Measurements from ENCODE around the gene CREM.

Gene CREM

DNA sequence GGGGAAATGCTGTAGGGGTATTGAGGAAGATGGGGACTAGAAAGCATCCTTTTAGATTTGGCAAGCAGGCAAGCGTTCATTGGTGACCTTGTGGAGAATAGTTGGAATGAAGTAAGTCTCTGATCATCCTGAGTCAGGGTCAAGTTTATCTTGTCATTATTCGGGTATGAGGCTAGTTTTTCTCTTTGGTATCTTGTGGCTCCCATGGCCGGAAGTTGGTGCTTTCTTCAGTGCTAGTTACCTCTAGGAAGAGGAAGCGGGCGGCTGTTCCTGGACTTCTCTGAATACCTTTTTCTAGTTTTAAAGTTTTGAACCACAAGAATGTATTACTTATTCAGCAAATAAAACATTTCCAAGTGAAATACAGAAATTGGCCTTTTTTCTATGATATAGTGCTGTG is 9.2 kb downstream of the CREM start:
- no peak for DNase-seq (ENCODE audit: low read depth in 3 of 3)

DNA sequence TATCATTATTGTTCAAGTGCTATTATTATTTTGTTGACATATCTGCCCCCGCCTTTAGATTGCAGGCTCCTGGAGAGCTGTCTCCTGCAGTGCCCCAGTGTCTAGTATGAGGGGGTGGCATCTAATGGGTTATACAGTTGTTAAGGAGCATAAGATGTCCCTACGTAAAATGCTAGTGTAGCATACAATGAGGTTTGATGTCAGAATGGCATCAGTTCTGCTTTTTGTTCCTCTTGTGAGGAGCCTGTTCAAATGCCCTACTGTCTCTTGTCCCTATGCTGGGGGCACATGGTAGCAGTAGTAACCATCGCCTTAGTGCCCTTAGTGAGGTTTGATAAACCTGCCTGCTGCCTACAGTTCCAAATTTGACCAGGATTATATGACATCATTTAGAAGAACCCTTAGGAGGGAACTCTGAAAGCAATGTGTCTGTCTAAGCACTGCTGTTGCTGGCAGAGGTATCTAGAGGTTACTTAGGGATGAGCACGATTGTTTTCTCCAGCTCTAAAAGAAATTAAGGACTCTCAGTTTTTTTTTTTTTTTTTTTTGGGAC is 9.7 kb downstream of the CREM start:
- no peak for DNase-seq (ENCODE audit: low read depth in 3 of 3)

DNA sequence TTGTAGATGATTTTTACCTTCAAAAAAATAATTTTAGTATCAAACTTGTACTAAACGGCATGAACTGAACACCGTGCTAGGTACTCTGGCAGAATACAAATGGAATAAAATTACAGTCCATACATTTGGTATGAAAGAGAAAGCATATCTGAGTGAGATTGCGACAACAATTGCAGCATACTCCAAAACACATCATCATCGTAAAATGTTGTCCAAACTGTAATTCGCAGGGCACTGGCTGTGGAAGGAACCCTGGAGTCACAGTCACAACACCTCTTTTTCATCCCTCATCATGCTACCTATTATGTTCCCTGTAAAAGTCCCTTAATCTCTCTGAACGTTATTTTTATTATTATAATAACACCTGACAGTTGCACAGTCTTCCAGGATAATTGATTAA is 13.5 kb downstream of the CREM start:
- no peak for DNase-seq (ENCODE audit: low read depth in 3 of 3)

DNA sequence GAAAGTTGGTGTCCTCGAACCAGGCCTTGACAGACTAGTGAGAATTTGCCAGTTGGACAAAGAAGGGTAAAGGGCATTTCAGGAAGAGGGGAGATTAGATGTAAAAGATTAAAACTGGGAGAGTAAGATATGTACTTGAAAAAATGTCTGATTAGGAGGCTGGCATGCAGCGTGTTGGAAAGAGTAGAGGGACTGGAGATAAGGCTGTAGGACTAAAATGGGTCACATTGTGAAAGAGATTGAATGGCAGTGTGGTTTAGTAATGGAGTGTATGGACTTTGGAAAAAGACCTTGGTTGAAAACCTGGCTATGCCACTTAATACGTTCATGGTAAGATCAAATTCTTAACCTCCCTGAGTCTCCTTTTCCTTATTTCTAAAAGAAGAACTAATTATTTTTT is 14.1 kb downstream of the CREM start:
- no peak for DNase-seq (ENCODE audit: low read depth in 3 of 3)

DNA sequence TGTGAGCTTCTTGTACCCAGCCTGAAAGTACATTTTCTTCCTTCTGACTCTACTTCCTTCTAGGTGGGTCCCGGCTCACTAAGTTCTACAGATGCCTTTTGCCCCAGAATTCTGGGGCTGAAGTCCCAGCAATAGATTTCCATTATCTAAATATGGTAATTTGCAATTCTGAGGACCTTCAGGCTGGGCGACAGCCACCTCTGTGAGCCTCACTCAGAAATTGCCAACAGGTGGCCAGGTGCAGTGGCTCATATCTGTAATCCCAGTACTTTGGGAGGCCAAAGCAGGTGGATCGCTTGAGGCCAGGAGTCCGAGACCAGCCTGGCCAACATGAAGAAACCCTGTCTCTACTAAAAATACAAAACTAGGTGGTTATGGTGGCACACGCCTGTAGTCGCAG is 23.7 kb downstream of the CREM start:
- no peak for DNase-seq (ENCODE audit: low read depth in 3 of 3)

DNA sequence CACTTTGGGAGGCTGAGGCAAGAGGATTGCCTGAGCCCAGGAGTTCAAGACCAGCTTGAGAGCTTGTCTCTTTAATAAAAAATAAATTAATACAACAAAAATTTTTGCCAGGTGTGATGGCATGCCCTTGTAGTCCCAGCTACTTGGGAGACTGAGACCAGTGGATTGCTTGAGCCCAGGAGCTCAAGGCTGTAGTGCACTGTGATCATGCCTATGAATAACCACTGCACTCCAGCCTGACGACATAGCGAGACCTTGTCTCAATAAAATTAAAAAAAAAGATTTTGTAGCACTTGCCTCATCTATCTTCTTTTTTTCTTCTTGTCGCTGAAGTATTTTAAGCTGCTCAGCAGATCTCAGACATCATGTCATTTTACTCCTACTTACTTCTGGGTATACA is 26.3 kb downstream of the CREM start:
- no peak for DNase-seq (ENCODE audit: low read depth in 3 of 3)

DNA sequence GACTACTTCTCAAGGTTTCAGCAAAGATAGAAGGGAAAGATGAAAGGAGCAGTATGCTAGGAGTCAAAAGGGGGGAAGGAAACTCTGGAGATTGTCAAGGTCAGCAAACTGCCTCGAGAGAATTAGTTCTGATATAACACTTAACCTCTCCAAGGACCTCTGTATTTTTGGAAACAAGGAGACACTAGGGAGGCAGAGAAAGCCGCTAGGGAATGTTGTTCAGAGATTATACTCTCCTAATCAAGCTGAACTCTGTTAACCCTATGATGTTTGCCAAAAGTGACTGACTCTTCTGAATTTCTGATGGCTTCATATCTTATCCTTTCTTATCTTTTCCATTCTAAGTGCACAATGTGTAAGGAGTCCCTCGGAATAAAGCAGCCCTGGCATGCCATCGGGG is 27.1 kb downstream of the CREM start:
- no peak for DNase-seq (ENCODE audit: low read depth in 3 of 3)

DNA sequence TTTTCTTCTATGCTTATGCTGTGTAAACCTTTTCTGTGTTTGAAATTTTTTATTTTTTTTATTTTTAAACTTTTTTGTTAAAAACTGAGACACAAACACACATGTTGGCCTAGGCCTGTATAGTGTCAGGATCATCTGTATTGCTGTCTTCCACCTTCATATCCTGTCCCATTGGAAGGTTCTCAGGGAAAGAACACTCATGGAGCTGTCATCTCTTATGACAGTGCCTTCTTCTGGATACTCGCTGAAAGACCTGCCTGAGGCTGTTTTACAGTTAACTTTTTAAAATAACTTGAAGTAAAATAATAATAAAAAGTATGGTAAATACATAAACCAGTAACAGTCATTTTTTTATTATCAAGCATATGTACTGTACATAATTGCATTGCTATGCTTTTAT is 34.1 kb downstream of the CREM start:
- no peak for DNase-seq (ENCODE audit: low read depth in 3 of 3)

DNA sequence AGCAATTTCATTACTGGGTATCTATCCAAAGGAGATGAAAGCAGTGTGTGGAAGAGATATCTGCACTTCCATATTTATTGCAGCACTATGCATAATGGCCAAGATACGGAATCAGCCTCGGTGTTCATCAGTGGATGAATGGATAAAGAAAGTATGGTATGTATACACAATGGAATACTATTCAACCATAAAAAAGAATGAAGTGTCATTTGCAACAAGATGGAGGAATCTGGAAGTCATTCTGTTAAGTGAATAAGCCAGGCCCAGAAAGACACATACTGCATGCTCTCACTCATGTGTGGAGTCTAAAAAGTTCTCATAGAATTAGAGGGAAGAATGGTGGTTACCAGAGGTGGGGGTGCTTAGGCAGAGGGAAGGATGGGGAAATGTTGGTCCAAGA is 35.3 kb downstream of the CREM start:
- no peak for DNase-seq (ENCODE audit: low read depth in 3 of 3)

DNA sequence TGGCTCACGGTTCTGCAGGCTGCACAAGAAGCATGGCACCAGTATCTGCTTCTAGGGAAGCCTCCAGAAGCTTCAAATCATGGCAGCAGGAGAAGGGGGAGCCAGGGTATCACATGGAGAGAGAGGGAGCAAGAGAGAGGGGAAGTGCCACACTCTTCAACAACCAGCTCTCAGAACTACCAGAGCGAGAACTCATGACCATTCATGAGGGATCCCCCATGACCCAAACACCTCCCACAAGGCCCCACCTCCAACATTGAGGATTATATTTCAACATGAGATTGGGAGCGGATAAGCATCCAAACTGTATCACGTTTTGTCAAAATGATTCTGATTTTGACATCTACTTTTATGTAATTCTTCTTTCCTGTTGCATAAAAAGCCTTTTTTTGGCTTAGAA is 38.5 kb downstream of the CREM start:
- no peak for DNase-seq (ENCODE audit: low read depth in 3 of 3)

DNA sequence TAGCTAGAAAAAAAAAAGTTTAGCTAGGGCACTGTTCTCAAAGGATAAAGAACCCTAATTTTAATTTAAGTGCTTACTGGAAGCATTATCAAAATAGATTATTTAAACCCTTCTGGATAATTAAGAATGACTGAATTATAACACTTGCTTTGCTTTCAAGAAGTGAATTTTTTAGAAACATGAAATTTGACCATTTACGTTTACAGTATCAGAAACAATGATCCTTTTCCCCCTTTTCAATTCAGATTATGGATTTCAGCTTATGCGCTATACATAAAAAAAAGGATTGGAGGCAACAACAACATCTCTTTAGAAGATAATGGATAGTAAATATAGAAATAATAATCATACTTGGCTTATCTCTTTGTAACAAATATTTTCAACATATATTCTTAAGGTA is 39.2 kb downstream of the CREM start:
- no peak for DNase-seq (ENCODE audit: low read depth in 3 of 3)

DNA sequence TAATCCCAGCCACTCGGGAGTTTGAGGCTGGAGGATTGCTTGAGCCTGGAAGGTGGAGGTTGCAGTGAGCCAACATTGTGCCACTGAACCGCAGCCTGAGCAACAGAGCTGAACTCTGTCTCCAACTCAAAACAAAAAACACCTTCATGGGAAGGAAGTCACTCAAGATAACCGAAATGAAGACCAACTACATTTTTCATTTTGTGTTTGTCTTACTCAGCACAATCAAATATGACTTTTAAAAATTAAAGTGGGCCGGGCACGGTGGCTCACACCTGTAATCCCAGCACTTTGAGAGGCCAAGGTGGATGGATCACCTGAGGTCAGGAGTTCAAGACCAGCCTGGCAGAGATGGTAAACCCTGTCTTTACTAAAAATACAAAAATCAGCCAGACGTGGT is 40.0 kb downstream of the CREM start:
- DNase-seq (ENCODE audit: low read depth in 3 of 3) = no peak

DNA sequence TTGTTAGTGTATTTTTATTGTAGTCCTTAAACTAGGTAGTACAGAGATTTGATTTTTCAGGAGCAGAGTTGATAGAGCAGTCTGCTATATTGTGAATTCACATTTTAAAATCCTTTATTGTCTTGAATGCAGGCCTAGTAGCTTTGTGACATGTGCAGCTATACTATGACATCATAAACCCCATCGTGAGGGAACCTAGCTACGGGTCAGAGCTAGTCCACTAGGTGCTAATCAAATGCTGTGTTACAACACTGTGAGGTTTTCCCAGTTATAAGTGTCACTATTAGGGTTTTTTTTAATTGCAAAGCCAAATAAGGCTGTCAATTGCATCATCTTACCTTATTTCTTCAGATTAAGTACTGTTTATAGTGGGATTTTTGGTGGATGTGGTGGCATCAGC is 40.7 kb downstream of the CREM start:
- no peak for DNase-seq (ENCODE audit: low read depth in 3 of 3)

DNA sequence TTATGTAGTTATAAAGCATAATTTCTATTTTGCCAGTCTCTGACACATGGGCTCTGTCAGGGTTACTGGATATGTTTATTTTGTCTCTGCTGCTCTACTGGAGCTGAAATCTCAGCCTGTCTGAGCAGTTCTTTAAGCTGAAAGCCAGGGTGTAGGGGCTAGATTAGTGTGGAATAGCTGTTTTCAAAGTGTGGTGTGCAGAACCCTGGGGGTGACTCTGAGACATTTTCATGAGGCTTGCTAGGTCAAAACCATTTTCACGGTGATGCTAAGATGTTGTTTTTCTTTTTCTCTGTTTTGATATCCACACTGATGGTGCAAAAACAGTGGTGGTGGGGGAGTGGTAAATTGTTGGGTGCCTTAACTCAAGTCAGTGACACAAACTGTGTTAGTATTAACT is 45.5 kb downstream of the CREM start:
- no peak for DNase-seq (ENCODE audit: low read depth in 3 of 3)

DNA sequence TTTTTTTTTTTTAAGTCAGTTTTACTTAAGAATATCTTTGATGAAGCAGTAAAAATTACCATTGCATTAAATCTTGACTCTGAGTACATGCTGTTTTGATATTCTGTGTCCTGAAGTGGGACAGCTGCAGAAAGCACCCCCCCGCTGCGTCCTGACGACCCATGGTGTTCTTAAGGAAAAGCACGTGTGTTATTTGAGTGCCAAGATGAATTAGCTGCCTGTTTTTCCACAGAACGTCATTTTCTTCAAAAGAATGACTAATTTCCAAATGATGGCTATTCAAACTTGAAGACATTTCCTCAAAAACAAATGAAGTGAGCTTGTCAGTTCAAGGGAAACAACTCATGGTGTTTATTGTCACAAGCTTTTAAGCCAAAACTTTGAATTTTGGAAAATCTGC is 45.9 kb downstream of the CREM start:
- no peak for DNase-seq (ENCODE audit: low read depth in 3 of 3)

DNA sequence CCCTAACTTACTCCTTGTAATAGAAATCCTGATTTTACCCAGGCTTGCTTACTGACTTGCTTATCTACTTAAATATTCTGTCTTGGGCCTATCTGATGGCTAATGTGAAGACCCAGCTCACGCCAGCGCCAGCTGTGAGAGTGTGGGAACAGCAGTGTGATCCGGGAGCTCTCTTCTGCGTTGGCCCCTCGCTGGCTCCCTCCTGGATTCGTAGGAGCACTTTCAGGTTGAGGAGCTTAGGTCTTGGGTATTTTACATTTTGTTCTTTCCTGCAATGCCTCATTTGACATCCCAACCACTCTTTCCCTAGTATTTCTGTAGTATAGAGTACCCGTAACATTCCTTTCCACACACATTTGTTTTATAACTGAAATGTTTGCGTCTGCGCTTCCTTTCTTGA is 51.7 kb downstream of the CREM start:
- no peak for DNase-seq (ENCODE audit: low read depth in 3 of 3)

DNA sequence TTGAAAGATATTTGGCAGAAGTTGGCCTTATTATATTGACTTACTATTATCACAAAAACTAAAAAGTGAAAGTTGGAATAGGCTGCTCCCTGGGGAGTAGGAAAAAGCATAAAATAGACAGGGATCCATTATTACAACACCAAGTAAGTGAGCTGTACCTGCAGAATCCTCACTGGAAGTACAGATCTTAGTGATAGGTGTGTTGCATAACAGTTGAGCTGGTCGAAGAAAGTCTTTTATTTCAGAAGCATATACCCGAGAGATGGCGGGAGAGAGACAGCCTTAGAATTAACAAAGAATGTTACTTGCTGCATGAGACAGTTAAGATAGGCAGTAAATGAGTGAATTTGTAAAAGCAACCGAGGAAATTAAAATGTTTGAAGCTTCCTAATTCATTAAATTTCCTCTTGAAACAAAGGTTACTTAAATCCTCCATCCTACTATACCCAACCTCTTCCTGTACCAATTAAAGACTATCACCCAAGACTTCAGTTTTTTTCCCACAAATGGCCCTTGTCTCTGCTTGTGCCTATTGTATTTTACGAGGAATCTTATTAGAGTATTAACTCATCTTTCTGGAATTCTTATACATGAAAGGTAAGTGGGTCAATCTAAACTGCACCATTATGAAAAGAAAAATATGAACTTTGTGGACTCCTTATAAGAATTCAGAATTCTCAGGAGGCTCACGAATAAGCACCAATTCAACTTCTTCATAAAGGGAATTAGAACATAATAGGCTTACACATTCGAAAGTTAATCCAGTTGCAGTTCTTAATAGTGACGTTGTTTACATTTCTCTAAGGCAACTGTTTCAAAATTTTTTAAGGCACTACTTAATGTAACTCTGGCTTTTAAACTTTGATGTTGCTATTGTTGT is 56.2 kb downstream of the CREM start:
- no peak for DNase-seq (ENCODE audit: low read depth in 3 of 3)

DNA sequence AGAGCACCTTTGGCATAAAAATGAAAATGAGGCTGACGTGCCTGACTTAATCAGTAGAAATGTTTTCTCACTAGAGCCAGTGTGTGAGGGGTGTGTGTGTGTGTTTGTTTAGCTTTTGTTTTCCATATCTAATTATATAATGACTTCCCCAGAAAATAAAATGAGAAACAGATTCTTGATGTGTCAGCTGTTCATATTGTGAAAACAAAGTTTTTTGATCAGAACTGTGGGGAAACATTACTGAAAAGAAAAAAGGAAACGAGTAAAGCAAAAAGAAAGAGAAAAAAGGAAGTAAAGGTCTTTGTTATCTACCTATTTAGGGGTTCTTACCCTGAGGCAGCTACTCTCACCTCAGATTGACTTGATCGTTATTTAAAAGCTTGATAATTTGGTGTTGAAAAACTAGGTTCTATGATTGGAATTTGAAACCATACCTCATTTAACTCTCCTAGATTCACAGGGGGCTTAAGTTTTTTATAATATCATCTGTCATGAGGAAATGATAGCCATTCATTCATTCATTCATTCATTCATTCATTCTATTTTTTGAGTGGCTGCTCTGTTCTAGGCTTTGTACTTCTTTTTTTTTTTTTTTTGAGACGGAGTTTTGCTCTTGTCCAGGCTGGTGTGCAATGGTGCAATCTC is 58.0 kb downstream of the CREM start:
- DNase-seq (ENCODE audit: low read depth in 3 of 3) = no peak

DNA sequence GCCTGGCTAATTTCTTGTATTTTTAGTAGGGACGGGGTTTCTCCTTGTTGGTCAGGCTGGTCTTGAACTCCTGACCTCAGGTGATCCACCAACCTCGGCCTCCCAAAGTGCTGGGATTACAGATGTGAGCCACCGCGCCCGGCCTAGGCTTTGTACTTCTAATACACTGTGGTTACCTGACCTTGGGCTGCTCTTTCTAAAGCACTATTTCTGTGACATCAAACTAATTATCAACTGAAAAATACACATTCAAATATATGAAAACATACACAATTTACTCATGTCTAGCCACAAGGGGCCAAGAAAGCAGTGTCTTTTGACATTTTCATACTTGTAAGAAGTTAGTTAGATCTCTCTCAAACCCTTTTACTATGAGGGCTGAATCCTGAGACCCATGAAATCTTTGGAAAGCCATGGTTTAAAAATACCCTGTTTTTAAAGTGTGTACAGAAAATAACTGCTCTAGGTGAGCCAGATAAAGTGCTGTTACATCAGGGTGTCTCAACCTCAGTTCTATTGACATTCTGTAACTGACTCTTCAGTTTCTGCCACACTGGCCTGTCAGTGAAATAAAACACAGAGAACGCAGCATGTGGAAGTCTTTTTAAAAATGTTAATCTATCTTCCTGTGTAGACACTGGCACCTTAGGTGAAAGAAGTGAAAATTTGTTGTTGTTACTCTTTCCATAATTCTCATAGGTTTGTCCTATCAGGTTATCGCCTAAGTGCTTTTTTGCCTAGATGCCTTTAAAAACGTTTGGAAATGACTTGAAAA is 58.8 kb downstream of the CREM start:
- DNase-seq (ENCODE audit: low read depth in 3 of 3) = no peak

DNA sequence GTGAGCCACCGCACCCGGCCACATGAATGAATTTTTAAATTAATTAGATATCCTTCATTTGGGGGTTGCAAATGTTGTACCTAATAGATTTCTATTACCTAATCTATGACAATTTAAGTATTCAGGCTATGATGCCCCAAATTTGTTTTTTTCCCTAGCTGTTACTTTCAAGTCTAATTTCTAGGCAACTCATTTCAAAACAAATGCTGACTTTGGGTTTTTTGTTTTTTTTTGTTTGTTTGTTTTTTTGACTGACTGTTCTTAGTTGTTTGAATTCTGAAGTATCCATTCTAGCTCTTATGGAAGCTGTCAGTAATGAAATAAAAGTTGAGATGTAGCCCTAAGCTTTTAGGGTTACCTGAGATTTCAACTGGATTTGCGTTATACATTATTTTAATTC is 62.3 kb downstream of the CREM start:
- no peak for DNase-seq (ENCODE audit: low read depth in 3 of 3)

DNA sequence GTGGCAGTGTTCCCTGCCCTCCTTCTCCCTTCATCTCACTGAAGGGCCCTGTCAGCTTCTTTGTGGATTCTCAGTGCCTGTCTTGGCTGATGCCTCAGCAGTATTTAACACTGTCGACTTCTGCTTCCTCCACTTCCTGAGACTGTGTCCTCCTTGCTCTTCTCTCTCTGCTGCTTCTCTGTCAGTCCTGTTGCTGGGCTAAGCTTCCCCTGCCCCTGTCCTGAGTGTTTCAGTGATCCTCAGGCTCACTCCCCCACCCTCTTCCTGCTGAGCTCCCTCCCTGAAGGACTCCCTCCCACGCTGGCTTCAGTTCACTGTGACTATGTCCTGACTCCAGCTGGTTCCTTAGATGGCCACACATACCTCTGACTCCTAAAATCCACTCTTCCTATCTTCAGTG is 64.9 kb downstream of the CREM start:
- DNase-seq (ENCODE audit: low read depth in 3 of 3) = no peak

DNA sequence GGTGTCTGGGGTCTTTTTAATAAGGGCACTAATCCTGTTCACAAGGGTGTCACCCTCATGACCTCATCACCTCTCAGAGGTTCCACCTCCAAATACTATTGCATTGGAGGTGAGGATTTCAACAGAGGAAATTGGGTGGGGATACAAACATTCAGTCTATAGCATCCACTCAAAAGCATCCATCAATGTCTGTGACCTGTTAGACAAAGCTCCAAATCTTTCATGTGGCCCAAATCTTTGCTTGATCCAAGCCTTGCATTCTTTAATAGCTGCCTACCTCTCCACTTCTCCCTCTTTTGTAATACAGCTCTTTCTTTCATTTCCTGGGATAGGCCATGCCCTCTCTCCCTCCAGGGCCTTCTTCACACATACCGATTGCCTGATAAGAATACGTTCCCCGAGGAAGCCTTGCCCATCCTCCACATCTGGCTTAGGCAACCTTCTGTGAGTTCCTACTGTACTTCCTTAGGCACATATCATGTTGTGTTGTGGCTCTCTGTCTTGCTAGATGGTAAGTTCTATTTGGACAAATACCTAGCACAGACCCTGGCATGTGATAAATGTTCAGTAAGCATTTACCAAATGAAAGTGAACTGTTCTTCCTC is 66.1 kb downstream of the CREM start:
- DNase-seq (ENCODE audit: low read depth in 3 of 3) = no peak
